Right cardiac atrium (tissue), 5 donors: ENCODE results near the gene PNMA6E. TPM values are rescaled to one million over a fixed set of nuclear protein-coding genes. Genes with fewer than 3 reads are reported as not detected.
A peak's percentile ranks its signal among the peaks of the same experiment; 100 is the strongest.

ENCODE experiments used
- ATAC-seq, 2 donors: fragments of 200-7000 bp; cut with Tn5 transposase; one replicate each; pipeline versions ENCODE4 v1.8.0 to v1.9.1; 2020; ENCODE audit warnings: moderate library complexity in 2 of 2, mild to moderate bottlenecking in 1 of 2
- DNase-seq, 3 donors: peaks; one replicate each; pipeline ENCODE4 v3.0.0-alpha.2; 2020
- H3K27ac ChIP-seq: one replicate; pipeline ENCODE4 v1.5.1; 2013; ENCODE audit warnings: mild to moderate bottlenecking, low read length, control low read depth, moderate library complexity
- H3K27me3 ChIP-seq: one replicate; pipeline ENCODE4 v1.6.1; 2013; ENCODE audit not compliant: control insufficient read depth, insufficient read depth
- H3K4me1 ChIP-seq: one replicate; pipeline ENCODE4 v1.6.1; 2013; ENCODE audit warnings: low read length; ENCODE audit not compliant: control insufficient read depth, insufficient read depth
- H3K4me3 ChIP-seq: one replicate; pipeline ENCODE4 v1.5.1; 2013; ENCODE audit warnings: low read length, control low read depth
- H3K9me3 ChIP-seq: one replicate; pipeline ENCODE4 v1.6.1; 2013; ENCODE audit warnings: low read length; ENCODE audit not compliant: control insufficient read depth
- WGBS: extraction: QIAGEN DNeasy Blood & Tissue Kit; methylation state at CpG from one replicate; pipeline ENCODE4 v1.1.7; 2013; 5-methylcytosine and 5-hydroxymethylcytosine counted together
- intact Hi-C, 4 donors: fragments of 100-400 bp; cut with DNase I; formaldehyde crosslinking; loops; one replicate each; pipeline versions ENCODE4 v1.11.0 to v1.14.0; 2022 to 2023
- polyA plus RNA-seq: library from polyadenylated mRNA; stranded (reverse); fragments of 200-250 nt; gene quantifications from one replicate; pipeline ENCODE4 v1.2.3, GENCODE V29; 2013
- total RNA-seq, 4 donors: library from RNA; stranded (reverse); fragmentation: NEBNext Ultra II Directional; extraction: Animal tissue kit (Norgen Biotek cat#: 25700); gene quantifications; one replicate each; pipeline ENCODE4 v1.2.1, GENCODE V29; 2021
- donor health status: healthy with polysubstance abuse.
- donor health status: DM: no; HTN: yes; CAD: no.
- donor health status: DM: no; HTN: no; CAD: no.
- donor health status: DM: no; HTN: yes; CAD: no; lungs with severe emphysema.
- donor health status: DM: yes; HTN: yes; CAD: no.

PNMA6E gene
- total and polyA plus RNA-seq, 5 donors, result not detected

DNA sequence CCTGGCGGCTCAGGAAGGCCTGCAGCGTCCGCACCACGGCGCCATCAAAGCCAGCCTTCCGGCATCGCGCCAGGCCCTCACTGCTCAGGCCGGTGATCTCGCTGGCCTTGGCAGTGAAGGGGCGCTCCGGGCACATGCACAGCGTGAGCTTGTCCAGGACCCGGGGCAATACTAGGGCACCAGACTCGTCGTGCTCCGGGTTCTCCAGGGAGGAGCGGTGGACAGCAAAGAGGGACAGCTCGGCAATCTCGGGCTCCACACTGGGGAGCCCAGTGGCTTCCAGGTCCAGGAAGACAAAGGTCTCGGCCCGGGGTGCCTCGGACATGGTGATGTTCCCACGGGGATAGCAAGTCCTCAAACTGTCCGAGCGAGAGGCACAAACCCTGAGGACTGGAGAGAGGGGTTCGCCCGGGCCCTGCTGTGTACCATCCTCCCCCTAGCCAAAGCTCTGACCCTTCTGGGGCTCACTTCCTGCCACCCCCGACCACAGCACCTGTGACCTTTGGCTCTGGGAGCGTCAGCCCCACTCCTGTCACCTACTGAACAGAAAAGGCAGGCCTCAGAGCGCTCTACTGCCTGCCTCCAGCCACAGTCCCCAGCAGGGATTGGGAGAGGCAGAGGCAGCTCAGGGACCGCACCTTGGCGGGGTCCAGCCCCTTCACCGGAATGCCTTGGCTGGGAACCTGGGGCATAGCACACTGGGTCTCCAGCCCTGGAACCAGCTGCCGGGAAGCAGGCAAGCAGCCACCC lies 44.1 kb upstream of the PNMA6E start:
- no peak overlapping the region for H3K27ac ChIP-seq
- H3K4me3 ChIP-seq, result no peak overlapping the region
- WGBS, result 86% methylated on average over 35 of the region's 35 CpGs
- no peaks in the 10 kb centered on the region for H3K27me3 ChIP-seq
- no peaks in the 10 kb centered on the region for H3K9me3 ChIP-seq
- ATAC-seq (peak in 1 of 2 donors; percentile 8), DNase-seq (no peak)
- no peaks in the 10 kb centered on the region for H3K4me1 ChIP-seq
- intact Hi-C loops, result no loop called here

GRCh38 chrX:153444333-153445011 lies 43.3 kb upstream of the PNMA6E start:
- no peak overlapping the region for H3K4me3 ChIP-seq
- intact Hi-C loops, result no loop called here
- no peaks in the 10 kb centered on the region for H3K9me3 ChIP-seq
- no peak for DNase-seq
- no peaks in the 10 kb centered on the region for H3K4me1 ChIP-seq
- no peaks in the 10 kb centered on the region for H3K27me3 ChIP-seq
- WGBS, result 88% methylated on average over 37 of the region's 37 CpGs
- peak in 1 of 2 donors; percentile 16 for ATAC-seq
- H3K27ac ChIP-seq, result no peak overlapping the region

DNA sequence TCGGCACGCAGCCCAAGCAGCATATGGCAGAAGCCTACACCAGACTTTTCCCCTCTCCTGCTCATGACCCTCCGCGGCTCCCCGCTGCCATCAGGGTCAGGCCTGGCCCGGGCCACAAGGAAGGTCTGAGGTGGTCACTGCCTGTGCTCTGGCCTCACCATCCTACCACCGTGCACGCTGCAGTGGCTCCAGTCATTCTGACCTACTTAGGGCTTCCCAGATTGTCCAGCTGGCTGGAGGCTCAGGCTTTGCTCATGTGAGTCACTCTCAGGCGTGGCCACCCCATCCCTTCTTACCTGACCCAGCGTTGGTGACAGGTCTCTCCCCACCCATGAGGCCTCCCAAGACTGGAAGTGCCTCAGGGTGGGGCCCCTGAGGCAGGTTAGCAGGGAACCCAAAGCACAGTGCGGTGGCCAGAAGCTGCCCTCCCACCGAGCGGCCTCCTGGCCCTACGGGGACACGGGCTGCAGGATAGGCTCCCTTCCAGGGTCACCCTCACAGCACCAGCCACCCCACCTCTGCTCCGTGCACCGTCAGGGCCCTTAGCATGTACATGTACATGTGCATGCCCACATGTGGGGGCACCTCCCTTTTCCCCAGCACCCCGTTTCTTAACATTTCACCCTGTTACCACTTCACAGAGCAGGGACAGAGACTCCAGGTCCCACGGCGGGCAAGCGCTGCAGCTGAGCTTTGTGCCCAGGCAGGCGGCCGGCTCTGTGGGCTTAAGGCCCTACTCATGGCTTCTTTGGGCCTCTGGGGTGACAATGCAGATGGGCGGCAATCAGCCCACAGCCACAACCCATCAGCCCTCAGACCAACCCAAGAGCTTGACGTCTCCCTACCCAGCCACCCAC lies 42.6 kb upstream of the PNMA6E start:
- intact Hi-C loops, result no loop called here
- DNase-seq, result no peak

DNA sequence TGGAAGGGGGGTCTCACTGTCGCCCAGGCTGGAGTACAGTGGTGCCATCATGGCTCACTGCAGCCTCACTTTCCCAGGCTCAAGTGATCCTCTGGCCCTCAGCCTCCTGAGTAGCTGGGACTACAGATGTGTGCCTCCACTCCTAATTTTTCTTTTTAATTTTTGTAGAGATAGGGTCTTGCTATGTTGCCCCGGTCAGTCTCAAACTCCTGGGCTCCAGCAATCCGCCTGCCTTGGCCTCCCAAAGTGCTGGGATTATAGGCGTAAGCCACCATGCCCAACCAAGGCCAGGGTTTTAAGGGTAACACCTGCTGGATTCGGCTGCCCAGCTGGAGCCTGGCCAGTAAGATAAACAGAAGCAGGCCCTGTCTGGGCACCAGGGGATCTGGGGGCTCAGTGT lies 41.3 kb upstream of the PNMA6E start:
- H3K27ac ChIP-seq, result no peak overlapping the region
- ATAC-seq (no peak), DNase-seq (no peak)
- no peak overlapping the region for H3K4me3 ChIP-seq
- 84% methylated on average over 5 of the region's 5 CpGs for WGBS
- no peaks in the 10 kb centered on the region for H3K27me3 ChIP-seq
- no peaks in the 10 kb centered on the region for H3K9me3 ChIP-seq
- intact Hi-C loops, result no loop called here
- no peaks in the 10 kb centered on the region for H3K4me1 ChIP-seq

More for the DNA sequence above, 42.6 kb upstream of the PNMA6E start:
- H3K27ac ChIP-seq, result no peak overlapping the region
- H3K4me1 ChIP-seq, result no peaks in the 10 kb centered on the region
- H3K9me3 ChIP-seq, result no peaks in the 10 kb centered on the region
- no peak overlapping the region for H3K4me3 ChIP-seq
- H3K27me3 ChIP-seq, result no peaks in the 10 kb centered on the region
- WGBS, result 77% methylated on average over 25 of the region's 25 CpGs
- ATAC-seq, result peak in 1 of 2 donors; percentile 10

DNA sequence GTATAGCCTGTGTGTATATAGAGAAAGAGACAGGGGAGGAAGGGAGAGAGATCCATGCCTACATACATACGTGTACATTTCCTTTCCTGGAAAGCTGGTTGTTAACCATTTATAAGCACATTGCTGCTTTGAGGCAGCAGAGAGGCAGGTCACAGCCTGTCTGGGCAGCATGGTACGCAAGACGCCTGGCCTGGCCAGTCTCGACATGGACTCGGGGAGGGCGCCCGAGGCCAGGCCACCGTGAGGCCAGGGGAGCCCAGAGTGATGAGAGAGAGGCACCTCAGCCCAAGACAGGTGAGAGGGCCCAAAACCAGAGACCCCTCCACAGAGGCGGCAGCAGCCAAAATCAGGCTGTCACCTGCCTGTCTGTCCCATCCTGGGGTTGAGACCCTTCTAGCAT lies 40.8 kb upstream of the PNMA6E start:
- H3K27me3 ChIP-seq, result no peaks in the 10 kb centered on the region
- H3K4me1 ChIP-seq, result no peaks in the 10 kb centered on the region
- no peak overlapping the region for H3K27ac ChIP-seq
- DNase-seq, result no peak
- no peak for ATAC-seq
- 86% methylated on average over 9 of the region's 9 CpGs for WGBS
- intact Hi-C loops, result no loop called here
- no peaks in the 10 kb centered on the region for H3K9me3 ChIP-seq
- H3K4me3 ChIP-seq, result no peak overlapping the region

DNA sequence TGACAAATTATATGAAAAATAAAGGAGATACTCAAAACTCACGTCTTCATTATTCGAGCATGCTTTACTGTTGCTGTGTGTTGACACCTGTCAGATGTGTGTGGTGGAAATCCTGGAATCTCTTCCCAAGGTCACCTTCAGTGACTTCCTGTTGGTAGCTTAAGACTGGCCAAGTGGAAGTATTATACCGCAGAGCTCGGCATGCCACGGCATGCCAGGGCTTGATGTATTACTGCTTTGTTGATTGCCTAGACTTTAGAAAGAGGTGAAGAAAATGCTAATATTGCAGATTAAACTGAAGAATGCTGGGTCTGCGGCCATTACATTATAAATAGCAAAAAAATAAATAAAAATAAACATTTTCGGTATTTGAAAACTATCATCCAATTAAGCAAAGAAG lies 40.1 kb upstream of the PNMA6E start:
- Histone ChIP-seq H3K9me3 (no peaks in the 10 kb centered on the region), H3K27me3 (no peaks in the 10 kb centered on the region), H3K27ac (no peak overlapping the region), H3K4me3 (no peak overlapping the region), H3K4me1 (no peaks in the 10 kb centered on the region)
- 61% methylated on average over 7 of the region's 7 CpGs for whole genome bisulfite sequencing
- intact Hi-C loops, result no loop called here
- DNase-seq (no peak), ATAC-seq (no peak)

DNA sequence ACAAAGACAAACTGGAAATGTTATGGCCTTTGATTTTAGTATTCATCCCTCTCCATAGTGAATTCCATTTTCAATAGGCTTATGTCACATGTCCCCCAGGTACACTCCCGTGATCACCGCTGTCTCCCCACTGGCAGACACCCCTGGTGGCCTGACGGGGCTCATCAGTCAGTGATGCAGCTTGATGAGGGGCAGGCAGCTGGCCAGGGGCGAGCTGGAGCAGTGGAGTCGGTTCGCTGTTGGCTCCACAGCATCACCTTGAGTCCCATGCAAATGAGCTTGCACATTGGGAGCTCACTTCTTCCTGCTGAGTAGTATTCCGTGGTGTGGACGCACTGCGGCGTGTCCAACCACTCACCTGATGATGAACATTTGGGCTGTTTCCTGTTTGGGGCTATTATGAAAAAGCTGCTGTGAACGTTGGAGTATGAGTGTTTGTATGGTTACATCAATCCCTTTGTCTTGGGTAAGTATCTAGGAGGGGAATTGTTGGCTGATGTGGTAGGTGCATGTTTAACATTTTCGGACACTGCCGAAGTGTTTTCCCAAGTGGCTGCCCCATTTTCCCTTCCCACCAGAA lies 39.5 kb upstream of the PNMA6E start:
- intact Hi-C loops, result no loop called here
- ATAC-seq, result no peak
- Histone ChIP-seq H3K4me3 (no peak overlapping the region), H3K4me1 (no peaks in the 10 kb centered on the region), H3K27ac (no peak overlapping the region), H3K27me3 (no peaks in the 10 kb centered on the region), H3K9me3 (no peaks in the 10 kb centered on the region)
- 66% methylated on average over 13 of the region's 13 CpGs for WGBS
- no peak for DNase-seq

DNA sequence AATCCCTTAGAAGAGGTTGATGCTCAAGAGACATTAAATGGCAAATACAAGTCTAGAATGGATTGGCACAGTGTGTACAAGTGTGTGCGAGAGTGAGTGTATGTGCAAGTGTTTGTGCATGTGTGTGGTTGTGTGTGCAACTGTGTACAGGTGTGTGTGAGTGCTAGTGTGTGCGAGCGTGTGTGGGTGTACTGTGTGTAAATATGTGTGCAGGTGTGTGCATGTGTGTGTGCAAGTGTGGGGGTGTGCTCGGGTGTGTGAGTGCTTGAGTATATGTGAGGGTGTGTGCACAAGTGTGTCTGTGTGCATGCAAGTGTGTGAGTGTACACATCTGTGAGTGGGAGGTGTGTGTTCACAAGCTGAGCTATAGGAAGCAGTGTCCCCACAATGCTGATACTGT lies 38.8 kb upstream of the PNMA6E start:
- no peaks in the 10 kb centered on the region for H3K4me1 ChIP-seq
- DNase-seq, result no peak
- H3K27me3 ChIP-seq, result no peaks in the 10 kb centered on the region
- ATAC-seq, result no peak
- intact Hi-C loops, result no loop called here
- no peaks in the 10 kb centered on the region for H3K9me3 ChIP-seq
- H3K4me3 ChIP-seq, result no peak overlapping the region
- WGBS, result 93% methylated on average over 4 of the region's 4 CpGs
- no peak overlapping the region for H3K27ac ChIP-seq

DNA sequence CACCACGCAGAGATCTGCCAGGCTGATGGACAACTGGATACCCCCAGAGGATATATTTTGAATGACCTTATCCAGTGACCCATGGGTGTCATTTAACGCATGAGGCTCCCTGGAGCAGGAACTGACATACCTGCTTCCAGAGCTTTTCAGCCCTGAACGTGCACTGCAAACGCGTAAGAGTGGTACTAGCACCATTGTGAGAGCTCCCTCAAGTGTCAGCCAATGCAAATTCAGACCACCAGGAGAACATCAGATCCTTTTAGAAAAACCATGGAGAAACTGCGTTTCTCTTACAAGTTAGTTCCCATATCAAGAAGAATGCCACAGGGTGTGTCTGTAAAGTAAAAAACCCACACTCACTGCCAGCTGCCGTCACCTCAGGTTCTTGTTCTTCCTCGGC lies 37.4 kb upstream of the PNMA6E start:
- Histone ChIP-seq H3K9me3 (no peaks in the 10 kb centered on the region), H3K27me3 (no peaks in the 10 kb centered on the region), H3K4me3 (no peak overlapping the region), H3K27ac (no peak overlapping the region), H3K4me1 (no peaks in the 10 kb centered on the region)
- intact Hi-C loops, result no loop called here
- ATAC-seq (no peak), DNase-seq (no peak)
- WGBS, result 21% methylated on average over 8 of the region's 8 CpGs

GRCh38 chrX:153435845-153436244 lies 34.7 kb upstream of the PNMA6E start:
- DNase-seq, result no peak
- Histone ChIP-seq H3K9me3 (no peaks in the 10 kb centered on the region), H3K27ac (no peak overlapping the region), H3K27me3 (no peaks in the 10 kb centered on the region), H3K4me3 (no peak overlapping the region), H3K4me1 (no peaks in the 10 kb centered on the region)
- no peak for ATAC-seq
- WGBS, result 62% methylated on average over 3 of the region's 3 CpGs
- intact Hi-C loops, result no loop called here

DNA sequence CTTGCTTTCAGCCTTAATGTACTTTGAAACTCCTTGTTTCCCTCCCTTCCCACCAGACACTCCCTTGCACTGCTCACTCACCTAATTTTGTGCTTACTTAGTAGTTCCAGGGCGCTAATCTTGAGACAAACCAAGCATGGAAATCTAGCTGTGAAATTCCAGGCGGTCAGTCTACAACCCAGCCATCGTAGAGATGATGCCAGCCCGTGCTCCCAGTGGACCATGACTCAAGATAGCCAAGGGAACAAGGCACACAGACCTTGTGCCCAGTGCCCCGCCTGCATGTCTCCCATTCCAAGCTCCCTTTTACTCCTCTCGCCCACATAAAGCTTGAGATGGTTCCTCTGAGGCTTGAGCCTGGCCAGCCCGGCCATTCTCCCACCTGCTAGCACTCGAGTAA lies 33.7 kb upstream of the PNMA6E start:
- no peak overlapping the region for H3K4me3 ChIP-seq
- DNase-seq (no peak), ATAC-seq (no peak)
- WGBS, result 84% methylated on average over 8 of the region's 8 CpGs
- intact Hi-C loops, result no loop called here
- no peak overlapping the region for H3K27ac ChIP-seq
- no peaks in the 10 kb centered on the region for H3K27me3 ChIP-seq
- no peaks in the 10 kb centered on the region for H3K4me1 ChIP-seq
- no peaks in the 10 kb centered on the region for H3K9me3 ChIP-seq
